Kidney (tissue), 14 donors: ENCODE measurements around the gene NLRP1. TPM values are rescaled to one million over a fixed set of nuclear protein-coding genes. Genes with fewer than 3 reads are reported as not detected.

ENCODE experiments used
- DNase-seq, 5 donors: peaks; one replicate each; pipeline ENCODE4 v3.0.0-alpha.2; 2013 to 2020
- FAIRE-seq: peaks from 2 replicates; lab custom pipeline; 2012; peaks lifted over from hg19 to GRCh38; lab: Jason Lieb, UNC
- H3K27ac ChIP-seq, 2 donors: one replicate each; pipeline ENCODE4 v1.7.0; 2013; ENCODE audit warnings: low read depth in 2 of 2, low read length in 2 of 2, inconsistent platforms in 1 of 2
- H3K27me3 ChIP-seq: one replicate; pipeline ENCODE4 v1.7.1; 2013; ENCODE audit warnings: low read length, inconsistent platforms; ENCODE audit not compliant: control insufficient read depth, insufficient read depth
- H3K36me3 ChIP-seq, 3 donors: one replicate each; pipeline versions ENCODE4 v1.7.0 to v1.7.1; 2013; ENCODE audit warnings: low read length in 3 of 3, control low read depth in 1 of 3, inconsistent platforms in 1 of 3; ENCODE audit not compliant: insufficient read depth in 3 of 3, control insufficient read depth in 2 of 3
- H3K4me1 ChIP-seq, 3 donors: one replicate each; pipeline versions ENCODE4 v1.7.0 to v1.7.1; 2013; ENCODE audit warnings: low read length in 3 of 3, inconsistent platforms in 1 of 3, low read depth in 1 of 3; ENCODE audit not compliant: control insufficient read depth in 2 of 3, insufficient read depth in 2 of 3
- H3K4me3 ChIP-seq, 3 donors: one replicate each; pipeline versions ENCODE4 v1.7.0 to v1.8.1; 2013; ENCODE audit warnings: low read length in 3 of 3, control low read depth in 1 of 3, inconsistent platforms in 1 of 3
- H3K9ac ChIP-seq, 3 donors: one replicate each; pipeline versions ENCODE4 v1.7.0 to v1.7.1; 2013; ENCODE audit warnings: low read length in 3 of 3, control low read depth in 1 of 3, inconsistent platforms in 1 of 3
- H3K9me3 ChIP-seq, 3 donors: one replicate each; pipeline versions ENCODE4 v1.7.0 to v1.7.1; 2013; ENCODE audit warnings: low read length in 3 of 3, control low read depth in 1 of 3, inconsistent platforms in 1 of 3; ENCODE audit not compliant: control insufficient read depth in 2 of 3, insufficient read depth in 1 of 3
- intact Hi-C: fragments of 100-400 bp; cut with DNase I; formaldehyde crosslinking; loops from one replicate; pipeline ENCODE4 v1.11.1; 2022
- polyA plus RNA-seq: library from polyadenylated mRNA; stranded (reverse); fragments of 350-450 nt; fragmentation: Illumina TruSeq; extraction: RNeasy Lipid Tissue Mini Kit (QIAGEN cat#74804); gene quantifications from one replicate; pipeline ENCODE4 v1.2.3, GENCODE V29; 2014; ENCODE audit warnings: low read depth, low replicate concordance; ENCODE audit not compliant: insufficient read depth
- total RNA-seq: library from RNA; stranded (reverse); fragmentation: NEBNext Ultra II Directional; extraction: Animal tissue kit (Norgen Biotek cat#: 25700); gene quantifications from one replicate; pipeline ENCODE4 v1.2.1, GENCODE V29; 2021
- TF ChIP-seq, protein P1 (sequence below): IDR thresholded peaks from 3 replicates; pipeline ENCODE4 v1.5.1; 2012; ENCODE audit warnings: mild to moderate bottlenecking, moderate library complexity, borderline replicate concordance; ENCODE audit not compliant: insufficient read depth; ENCODE audit errors: extremely low read depth
- donor health status: control.
- donor health status: control.
- donor health status: control.
- donor health status: control.
- donor health status: control.
- donor health status: DM: yes; HTN: yes; CAD: no.
- donor health status: Normal renal cell carcinoma (clear cell type).

The NLRP1 gene
- total and polyA plus RNA-seq, 2 donors from 2014 or later: 11.4 to 19.6 TPM

DNA sequence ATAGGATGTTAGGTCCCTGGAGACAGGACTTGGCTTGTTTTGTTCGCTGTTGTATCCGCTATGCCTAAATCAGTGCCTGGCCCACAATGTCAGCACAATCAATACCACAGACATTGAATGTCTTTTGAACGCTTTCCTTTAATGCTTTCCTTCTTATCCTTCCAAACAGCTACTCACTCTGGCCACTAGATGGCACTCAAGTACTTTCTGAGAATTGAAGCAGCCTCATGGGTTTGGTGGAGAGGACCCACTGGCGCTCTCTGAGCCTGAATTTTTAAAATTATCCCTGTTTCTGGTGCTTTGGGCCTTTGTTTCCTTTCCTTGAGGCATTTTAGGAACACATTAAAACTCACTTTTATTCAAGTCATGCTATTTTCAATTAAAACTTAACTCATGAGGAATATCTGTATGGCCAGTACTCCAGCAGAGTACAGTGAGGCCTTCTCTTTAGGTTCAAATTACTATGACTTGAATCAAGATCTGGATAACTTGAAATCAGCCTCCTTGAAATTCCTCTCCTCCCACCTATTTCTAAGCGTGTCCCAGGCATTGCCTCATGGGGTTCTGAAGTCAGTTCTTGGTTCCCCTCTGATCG is 3.2 kb upstream of the NLRP1 start:
- H3K4me3 ChIP-seq: no peak overlapping the region
- no peaks in the 10 kb centered on the region for H3K9me3 ChIP-seq
- TF ChIP-seq, protein P1, sequence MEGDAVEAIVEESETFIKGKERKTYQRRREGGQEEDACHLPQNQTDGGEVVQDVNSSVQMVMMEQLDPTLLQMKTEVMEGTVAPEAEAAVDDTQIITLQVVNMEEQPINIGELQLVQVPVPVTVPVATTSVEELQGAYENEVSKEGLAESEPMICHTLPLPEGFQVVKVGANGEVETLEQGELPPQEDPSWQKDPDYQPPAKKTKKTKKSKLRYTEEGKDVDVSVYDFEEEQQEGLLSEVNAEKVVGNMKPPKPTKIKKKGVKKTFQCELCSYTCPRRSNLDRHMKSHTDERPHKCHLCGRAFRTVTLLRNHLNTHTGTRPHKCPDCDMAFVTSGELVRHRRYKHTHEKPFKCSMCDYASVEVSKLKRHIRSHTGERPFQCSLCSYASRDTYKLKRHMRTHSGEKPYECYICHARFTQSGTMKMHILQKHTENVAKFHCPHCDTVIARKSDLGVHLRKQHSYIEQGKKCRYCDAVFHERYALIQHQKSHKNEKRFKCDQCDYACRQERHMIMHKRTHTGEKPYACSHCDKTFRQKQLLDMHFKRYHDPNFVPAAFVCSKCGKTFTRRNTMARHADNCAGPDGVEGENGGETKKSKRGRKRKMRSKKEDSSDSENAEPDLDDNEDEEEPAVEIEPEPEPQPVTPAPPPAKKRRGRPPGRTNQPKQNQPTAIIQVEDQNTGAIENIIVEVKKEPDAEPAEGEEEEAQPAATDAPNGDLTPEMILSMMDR: peak; percentile 87
- intact Hi-C loops: no loop called here
- no peak overlapping the region for H3K9ac ChIP-seq
- H3K4me1 ChIP-seq: peaks cover 0 to 10% (median 4%) of the 10 kb centered on the region in 3 donors
- H3K27ac ChIP-seq: no peak overlapping the region
- DNase-seq (peak in 3 of 5 donors; percentile 65 to 95 (median 91)), FAIRE-seq (peak; percentile 42)
- H3K36me3 ChIP-seq: no peaks in the 10 kb centered on the region
- H3K27me3 ChIP-seq: no peaks in the 10 kb centered on the region

DNA sequence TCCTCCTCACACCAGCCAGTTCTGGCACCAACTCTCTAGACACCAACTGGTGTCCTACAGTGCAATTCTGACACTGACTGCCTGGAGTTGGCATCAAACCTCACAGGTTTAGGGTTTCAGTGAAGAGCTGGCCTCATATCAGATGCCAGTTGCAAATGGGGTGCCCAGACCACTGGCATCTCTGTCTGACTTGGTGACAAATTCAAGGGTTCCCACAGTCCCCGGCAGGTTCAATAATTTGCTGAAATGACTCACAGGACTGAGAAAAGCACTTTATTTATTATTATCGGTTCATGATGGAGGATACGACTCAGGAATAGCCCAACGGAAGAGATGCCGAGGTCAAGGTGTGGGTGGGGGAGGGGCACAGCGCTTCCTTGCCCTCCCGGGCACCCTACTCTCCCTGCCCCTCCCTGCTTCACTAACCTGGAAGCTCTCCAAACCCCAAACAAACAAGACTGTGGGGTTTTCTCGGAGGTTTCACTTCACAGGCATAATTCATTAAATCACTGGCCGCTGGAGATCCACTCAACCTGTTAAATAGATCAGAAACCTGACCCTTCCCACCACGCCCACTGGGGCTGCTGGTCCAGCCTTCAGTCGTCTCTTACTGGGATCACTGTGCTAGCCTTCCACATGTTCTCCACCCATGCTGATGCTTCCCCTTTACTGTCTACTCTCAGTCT is 1.7 kb upstream of the NLRP1 start:
- TF ChIP-seq, protein P1: no peak
- Histone ChIP-seq H3K9me3 (no peaks in the 10 kb centered on the region), H3K27me3 (no peaks in the 10 kb centered on the region), H3K27ac (no peak overlapping the region), H3K36me3 (no peaks in the 10 kb centered on the region), H3K9ac (no peak overlapping the region), H3K4me3 (no peak overlapping the region), H3K4me1 (peaks cover 0 to 10% (median 4%) of the 10 kb centered on the region in 3 donors)
- no peak for FAIRE-seq
- intact Hi-C loops: no loop called here
- peak in 3 of 5 donors; percentile 51 to 70 (median 60) for DNase-seq

DNA sequence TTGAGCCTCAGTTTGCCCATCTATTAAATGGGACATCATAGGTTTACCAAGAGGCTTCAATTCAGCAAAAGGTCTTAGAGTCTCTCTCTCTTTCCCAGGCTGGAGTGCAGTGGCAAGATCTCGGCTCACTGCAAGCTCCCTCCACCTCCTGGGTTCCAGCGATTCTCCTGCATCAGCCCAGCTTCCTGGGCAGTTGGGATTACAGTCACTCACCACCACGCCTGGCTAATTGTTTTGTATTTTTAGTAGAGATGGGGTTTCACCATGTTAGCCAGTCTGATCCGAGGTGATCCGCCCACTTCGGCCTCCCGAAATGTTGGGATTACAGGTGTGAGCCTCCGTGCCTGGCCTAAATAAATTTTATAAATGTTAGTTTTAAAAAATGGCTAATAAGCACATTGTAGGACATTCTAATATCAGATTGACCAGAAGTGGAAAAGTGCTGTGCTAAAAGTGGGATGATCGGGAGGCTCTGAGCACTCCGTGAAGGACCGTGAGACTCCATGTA is 1.0 kb upstream of the NLRP1 start:
- no peaks in the 10 kb centered on the region for H3K36me3 ChIP-seq
- no peak overlapping the region for H3K4me3 ChIP-seq
- H3K9me3 ChIP-seq: no peaks in the 10 kb centered on the region
- no peak for FAIRE-seq
- TF ChIP-seq, protein P1: no peak
- peaks cover 0 to 10% (median 4%) of the 10 kb centered on the region in 3 donors for H3K4me1 ChIP-seq
- DNase-seq: no peak
- peak overlapping the region; percentile 63 to 76 for H3K27ac ChIP-seq
- intact Hi-C loops: no loop called here
- no peaks in the 10 kb centered on the region for H3K27me3 ChIP-seq
- H3K9ac ChIP-seq: no peak overlapping the region
